ENCODE measurements around the gene TEX53.
A peak's percentile ranks its signal among the peaks of the same experiment; 100 is the strongest.

TEX53 gene

DNA sequence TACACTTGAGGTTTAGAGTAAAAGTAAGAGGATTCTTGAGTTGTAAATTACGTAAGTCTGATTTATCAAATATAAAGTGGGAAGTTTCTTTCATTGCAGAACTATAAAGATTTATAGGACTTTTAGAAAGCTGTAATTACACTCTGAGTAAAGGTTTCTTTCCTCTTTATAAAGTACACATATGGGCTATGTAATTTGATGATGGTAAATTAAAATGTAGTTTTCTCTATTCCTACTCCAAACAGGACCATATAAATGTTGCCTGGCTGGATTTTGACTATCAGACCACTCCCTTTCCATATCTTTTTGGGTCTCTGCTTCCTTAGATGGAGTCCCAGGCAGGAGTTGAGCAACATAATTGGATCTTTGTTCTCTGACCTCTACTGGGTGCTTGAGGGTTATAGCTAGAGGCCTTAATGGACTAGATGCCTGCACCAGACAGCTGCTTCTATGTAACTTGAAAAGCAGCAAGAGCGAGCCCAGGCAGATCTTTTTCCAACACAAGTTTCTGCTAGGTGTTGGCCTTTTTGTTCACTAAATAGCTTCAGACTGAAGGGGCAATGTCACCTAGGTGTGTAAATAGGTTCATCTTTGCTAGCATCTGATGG, 35.7 kb upstream of the TEX53 start:
- no peak overlapping the region for H3K18ac ChIP-seq (ENCODE audit: low read length)
- WGBS, 2 donors (ENCODE audit: extremely low coverage in 2 of 2, insufficient read length in 2 of 2, insufficient replicate concordance in 1 of 2) = no CpG with 5 or more reads among the region's 2 CpGs
- H3K14ac ChIP-seq (ENCODE audit: low read length) = no peak overlapping the region

DNA sequence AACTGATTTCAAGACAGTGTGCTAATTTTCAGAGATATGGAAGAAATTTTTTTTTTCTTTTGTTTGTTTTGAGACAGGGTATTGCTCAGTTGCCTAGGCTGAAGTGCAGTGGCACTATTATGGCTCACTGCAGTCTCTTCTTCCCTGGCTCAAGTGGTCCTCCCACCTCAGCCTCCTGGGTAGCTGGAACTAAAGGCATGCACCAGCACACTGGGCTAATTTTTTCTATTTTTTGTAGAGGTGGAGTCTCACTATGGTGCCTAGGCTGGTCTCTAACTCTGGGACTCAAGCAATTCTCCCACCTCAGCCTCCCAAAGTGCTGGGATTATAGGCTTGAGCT, 34.3 kb upstream of the TEX53 start:
- H4K91ac ChIP-seq (ENCODE audit: low read depth, low read length, poor library complexity) = no peak overlapping the region
- DNase-seq (ENCODE audit: low spot score) = no peak
- H3K9ac ChIP-seq (ENCODE audit: low read depth, low read length, poor library complexity) = no peak overlapping the region
- no peaks in the 10 kb centered on the region for H3K9me3 ChIP-seq (replicated peaks in 1 of 2; ENCODE audit: control insufficient read depth in 2 of 2, insufficient read depth in 1 of 2, low read depth in 1 of 2, low read length in 2 of 2)
- peaks cover 0 to 2% of the 10 kb centered on the region in 2 donors for H3K4me1 ChIP-seq (ENCODE audit: control insufficient read depth in 2 of 2, insufficient read depth in 1 of 2, low read depth in 1 of 2, low read length in 2 of 2)
- no peak overlapping the region for H3K27ac ChIP-seq (replicated peaks; ENCODE audit: low read length)
- H3K4ac ChIP-seq (ENCODE audit: low read length) = no peak overlapping the region
- no peaks in the 10 kb centered on the region for H3K36me3 ChIP-seq (replicated peaks in 1 of 2; ENCODE audit: control insufficient read depth in 2 of 2, insufficient read depth in 2 of 2, low read length in 2 of 2)
- H3K18ac ChIP-seq (ENCODE audit: low read length) = no peak overlapping the region
- H3K23ac ChIP-seq (ENCODE audit: low read depth, low read length, poor library complexity) = no peak overlapping the region
- H2BK5ac ChIP-seq (ENCODE audit: low read length) = no peak overlapping the region
- no peak overlapping the region for H2BK120ac ChIP-seq (ENCODE audit: low read depth, low read length)
- no peak overlapping the region for H3K4me2 ChIP-seq (ENCODE audit: insufficient read depth, low read length, poor library complexity, severe bottlenecking)
- no peak overlapping the region for H3K4me3 ChIP-seq (ENCODE audit: low read length in 2 of 2)
- no peak overlapping the region for H2BK12ac ChIP-seq (ENCODE audit: low read length)
- H3K14ac ChIP-seq (ENCODE audit: low read length) = no peak overlapping the region
- H3K27me3 ChIP-seq (ENCODE audit: control insufficient read depth in 3 of 3, insufficient read depth in 3 of 3, low read depth in 1 of 3, low read length in 3 of 3) = peaks cover 0 to 3% (median 0%) of the 10 kb centered on the region in 3 experiments
- H3K79me1 ChIP-seq (ENCODE audit: low read depth, low read length) = no peaks in the 10 kb centered on the region
- no peak overlapping the region for H2AFZ ChIP-seq (ENCODE audit: low read length)
- H2AK5ac ChIP-seq (ENCODE audit: low read depth, low read length) = no peak overlapping the region
- H2BK15ac ChIP-seq (ENCODE audit: low read length) = no peak overlapping the region
- H4K8ac ChIP-seq (ENCODE audit: low read depth, low read length) = no peak overlapping the region

More for the DNA sequence above, 35.7 kb upstream of the TEX53 start:
- H2BK12ac ChIP-seq (ENCODE audit: low read length) = no peak overlapping the region
- H3K4me1 ChIP-seq (ENCODE audit: control insufficient read depth in 2 of 2, insufficient read depth in 1 of 2, low read depth in 1 of 2, low read length in 2 of 2) = peaks cover 0 to 2% of the 10 kb centered on the region in 2 donors
- H2BK15ac ChIP-seq (ENCODE audit: low read length) = no peak overlapping the region
- H2BK5ac ChIP-seq (ENCODE audit: low read length) = no peak overlapping the region
- H3K23ac ChIP-seq (ENCODE audit: low read depth, low read length, poor library complexity) = no peak overlapping the region
- no peak overlapping the region for H2AK5ac ChIP-seq (ENCODE audit: low read depth, low read length)
- no peak overlapping the region for H3K4me3 ChIP-seq (ENCODE audit: low read length in 2 of 2)
- H3K4ac ChIP-seq (ENCODE audit: low read length) = no peak overlapping the region
- H3K9ac ChIP-seq (ENCODE audit: low read depth, low read length, poor library complexity) = no peak overlapping the region
- H2AFZ ChIP-seq (ENCODE audit: low read length) = no peak overlapping the region
- H3K27ac ChIP-seq (replicated peaks; ENCODE audit: low read length) = no peak overlapping the region
- DNase-seq (ENCODE audit: low spot score) = no peak
- H3K79me1 ChIP-seq (ENCODE audit: low read depth, low read length) = no peaks in the 10 kb centered on the region
- H3K9me3 ChIP-seq (replicated peaks in 1 of 2; ENCODE audit: control insufficient read depth in 2 of 2, insufficient read depth in 1 of 2, low read depth in 1 of 2, low read length in 2 of 2) = no peaks in the 10 kb centered on the region
- no peak overlapping the region for H3K4me2 ChIP-seq (ENCODE audit: insufficient read depth, low read length, poor library complexity, severe bottlenecking)
- no peaks in the 10 kb centered on the region for H3K36me3 ChIP-seq (replicated peaks in 1 of 2; ENCODE audit: control insufficient read depth in 2 of 2, insufficient read depth in 2 of 2, low read length in 2 of 2)
- no peak overlapping the region for H4K91ac ChIP-seq (ENCODE audit: low read depth, low read length, poor library complexity)
- peaks cover 0 to 3% (median 0%) of the 10 kb centered on the region in 3 experiments for H3K27me3 ChIP-seq (ENCODE audit: control insufficient read depth in 3 of 3, insufficient read depth in 3 of 3, low read depth in 1 of 3, low read length in 3 of 3)
- H4K8ac ChIP-seq (ENCODE audit: low read depth, low read length) = no peak overlapping the region
- no peak overlapping the region for H2BK120ac ChIP-seq (ENCODE audit: low read depth, low read length)

DNA sequence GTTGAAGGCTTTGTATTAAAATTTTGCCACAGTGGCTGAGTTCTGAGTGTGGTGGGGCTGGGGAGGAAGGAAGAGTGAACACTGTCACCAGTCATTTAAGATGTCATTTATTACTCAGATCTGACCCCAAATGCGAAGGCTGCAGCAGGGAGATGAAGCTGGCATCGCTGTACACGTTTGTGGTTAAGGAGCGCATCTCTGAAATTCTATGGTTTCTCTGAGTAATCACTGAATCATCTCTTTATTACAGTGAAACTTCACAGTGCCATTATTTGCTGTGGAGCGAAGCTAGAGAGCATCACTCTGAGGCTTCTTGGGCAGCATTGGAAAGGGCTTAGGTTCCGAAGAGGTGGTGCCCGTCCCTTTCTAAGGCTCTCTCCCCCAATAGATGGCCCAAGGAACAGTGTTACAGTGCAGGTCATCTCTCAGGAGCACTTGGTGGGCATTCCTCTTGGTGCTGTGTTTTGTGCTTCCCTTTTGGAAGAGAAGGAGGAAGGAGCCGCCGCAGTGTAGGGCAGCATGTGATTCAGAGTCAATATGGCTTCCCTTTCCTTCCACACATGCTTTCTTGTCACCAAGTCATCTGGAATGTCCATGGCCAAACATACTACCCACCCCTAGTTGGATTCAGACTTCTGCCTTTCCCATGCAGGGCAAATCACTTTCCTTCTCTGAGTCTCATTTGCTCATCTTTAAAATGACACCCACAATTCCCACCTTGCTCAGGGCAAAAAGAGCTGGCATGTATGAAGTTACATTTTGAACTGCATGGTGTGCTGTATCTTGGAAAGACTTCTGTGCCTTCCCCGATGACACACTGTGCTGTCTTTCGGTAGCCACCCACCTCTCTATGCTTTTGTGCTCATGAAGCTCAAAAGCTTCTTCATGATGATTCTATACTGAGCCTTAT, 33.7 kb upstream of the TEX53 start:
- Histone ChIP-seq H4K8ac (ENCODE audit: low read depth, low read length) (no peak overlapping the region), H4K91ac (ENCODE audit: low read depth, low read length, poor library complexity) (peak overlapping the region; percentile 56), H3K79me1 (ENCODE audit: low read depth, low read length) (no peaks in the 10 kb centered on the region), H2BK15ac (ENCODE audit: low read length) (peak overlapping the region; percentile 14), H3K9me3 (replicated peaks in 1 of 2; ENCODE audit: control insufficient read depth in 2 of 2, insufficient read depth in 1 of 2, low read depth in 1 of 2, low read length in 2 of 2) (no peaks in the 10 kb centered on the region), H3K4me3 (ENCODE audit: low read length in 2 of 2) (no peak overlapping the region), H2BK120ac (ENCODE audit: low read depth, low read length) (no peak overlapping the region), H3K4me1 (ENCODE audit: control insufficient read depth in 2 of 2, insufficient read depth in 1 of 2, low read depth in 1 of 2, low read length in 2 of 2) (peaks cover 0 to 2% of the 10 kb centered on the region in 2 donors), H3K14ac (ENCODE audit: low read length) (no peak overlapping the region), H3K18ac (ENCODE audit: low read length) (no peak overlapping the region), H3K27ac (replicated peaks; ENCODE audit: low read length) (no peak overlapping the region), H2AK5ac (ENCODE audit: low read depth, low read length) (no peak overlapping the region), H2AFZ (ENCODE audit: low read length) (no peak overlapping the region), H2BK5ac (ENCODE audit: low read length) (no peak overlapping the region), H3K27me3 (ENCODE audit: control insufficient read depth in 3 of 3, insufficient read depth in 3 of 3, low read depth in 1 of 3, low read length in 3 of 3) (peaks cover 0 to 3% (median 0%) of the 10 kb centered on the region in 3 experiments), H3K9ac (ENCODE audit: low read depth, low read length, poor library complexity) (no peak overlapping the region), H3K36me3 (replicated peaks in 1 of 2; ENCODE audit: control insufficient read depth in 2 of 2, insufficient read depth in 2 of 2, low read length in 2 of 2) (no peaks in the 10 kb centered on the region), H3K4ac (ENCODE audit: low read length) (no peak overlapping the region), H3K23ac (ENCODE audit: low read depth, low read length, poor library complexity) (no peak overlapping the region), H3K4me2 (ENCODE audit: insufficient read depth, low read length, poor library complexity, severe bottlenecking) (no peak overlapping the region), H2BK12ac (ENCODE audit: low read length) (no peak overlapping the region)
- WGBS, 2 donors (ENCODE audit: extremely low coverage in 2 of 2, insufficient read length in 2 of 2, insufficient replicate concordance in 1 of 2) = no CpG with 5 or more reads among the region's 11 CpGs
- no peak for DNase-seq (ENCODE audit: low spot score)

DNA sequence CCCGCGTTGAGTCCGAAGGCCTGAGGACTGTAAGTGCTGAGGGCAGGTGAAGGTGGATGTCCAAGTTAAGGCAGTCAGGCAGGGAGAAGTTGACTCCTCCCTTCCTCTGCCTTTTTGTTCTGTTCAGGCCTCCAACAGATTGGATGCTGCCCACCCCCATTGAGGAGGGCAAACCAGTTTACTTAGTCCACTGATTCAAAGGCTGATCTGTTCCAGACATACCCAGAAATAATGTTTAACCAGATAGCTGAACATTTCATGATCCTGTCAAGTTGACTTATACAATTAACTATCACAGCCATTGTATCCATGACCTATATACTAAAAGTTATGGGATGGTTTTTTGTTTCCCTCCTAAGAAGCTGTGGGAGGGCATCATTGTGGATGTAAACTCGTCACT, 32.7 kb upstream of the TEX53 start:
- Histone ChIP-seq H3K14ac (ENCODE audit: low read length) (no peak overlapping the region), H3K27ac (replicated peaks; ENCODE audit: low read length) (no peak overlapping the region), H2BK120ac (ENCODE audit: low read depth, low read length) (no peak overlapping the region), H3K4me1 (ENCODE audit: control insufficient read depth in 2 of 2, insufficient read depth in 1 of 2, low read depth in 1 of 2, low read length in 2 of 2) (peaks cover 0 to 2% of the 10 kb centered on the region in 2 donors), H4K8ac (ENCODE audit: low read depth, low read length) (no peak overlapping the region), H3K4me3 (ENCODE audit: low read length in 2 of 2) (no peak overlapping the region), H3K36me3 (replicated peaks in 1 of 2; ENCODE audit: control insufficient read depth in 2 of 2, insufficient read depth in 2 of 2, low read length in 2 of 2) (no peaks in the 10 kb centered on the region), H2AFZ (ENCODE audit: low read length) (no peak overlapping the region), H3K27me3 (ENCODE audit: control insufficient read depth in 3 of 3, insufficient read depth in 3 of 3, low read depth in 1 of 3, low read length in 3 of 3) (peaks cover 0 to 3% (median 0%) of the 10 kb centered on the region in 3 experiments), H4K91ac (ENCODE audit: low read depth, low read length, poor library complexity) (no peak overlapping the region), H3K4ac (ENCODE audit: low read length) (no peak overlapping the region), H2BK12ac (ENCODE audit: low read length) (no peak overlapping the region), H3K23ac (ENCODE audit: low read depth, low read length, poor library complexity) (no peak overlapping the region), H3K9me3 (replicated peaks in 1 of 2; ENCODE audit: control insufficient read depth in 2 of 2, insufficient read depth in 1 of 2, low read depth in 1 of 2, low read length in 2 of 2) (no peaks in the 10 kb centered on the region), H3K9ac (ENCODE audit: low read depth, low read length, poor library complexity) (no peak overlapping the region), H3K4me2 (ENCODE audit: insufficient read depth, low read length, poor library complexity, severe bottlenecking) (no peak overlapping the region), H2AK5ac (ENCODE audit: low read depth, low read length) (no peak overlapping the region), H3K18ac (ENCODE audit: low read length) (no peak overlapping the region), H2BK5ac (ENCODE audit: low read length) (no peak overlapping the region), H3K79me1 (ENCODE audit: low read depth, low read length) (no peaks in the 10 kb centered on the region), H2BK15ac (ENCODE audit: low read length) (no peak overlapping the region)
- no peak for DNase-seq (ENCODE audit: low spot score)
- no CpG with 5 or more reads among the region's 4 CpGs for WGBS, 2 donors (ENCODE audit: extremely low coverage in 2 of 2, insufficient read length in 2 of 2, insufficient replicate concordance in 1 of 2)
